D721Med (cell line): ENCODE results near the gene DNMBP.
A peak's percentile ranks its signal among the peaks of the same experiment; 100 is the strongest.
"Not testable (repeated sequence)": the region's sequence is repeated elsewhere in the genome, so short reads cannot be mapped to it uniquely, and the experiment has no call there.

Source experiments
- DNase-seq: peaks from one replicate; pipeline ENCODE4 v3.0.0; 2011; ENCODE audit warnings: low spot score; ENCODE audit not compliant: insufficient read length
- FAIRE-seq: peaks from 2 replicates; lab custom pipeline; 2011; peaks lifted over from hg19 to GRCh38; lab: Jason Lieb, UNC
- TF ChIP-seq, protein P1 (sequence below): IDR thresholded peaks from 2 replicates; pipeline ENCODE4 v1.5.1; 2012; ENCODE audit warnings: mild to moderate bottlenecking, control low read depth; ENCODE audit not compliant: insufficient read depth; ENCODE audit errors: missing control alignments

DNMBP gene

DNA sequence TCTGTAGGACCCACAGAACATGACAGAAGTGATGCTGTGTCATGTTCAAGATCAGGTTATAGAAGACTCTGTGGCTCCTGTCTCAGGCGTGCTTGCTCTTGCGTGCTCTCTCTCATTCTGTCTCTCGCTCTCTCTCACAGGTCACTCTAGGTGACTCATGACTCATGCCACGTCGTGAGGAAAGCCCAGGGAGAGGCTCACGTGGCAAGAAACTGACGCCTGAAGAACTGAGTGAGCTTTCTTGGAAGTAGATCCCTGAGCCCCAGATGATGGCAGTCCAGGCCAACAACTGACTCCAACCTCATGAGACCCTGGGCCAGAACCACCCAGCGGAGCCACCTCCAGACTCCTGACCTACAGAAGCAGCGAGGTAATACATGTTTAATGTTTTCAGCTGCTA is 103.3 kb downstream of the DNMBP start:
- TF ChIP-seq, protein P1, sequence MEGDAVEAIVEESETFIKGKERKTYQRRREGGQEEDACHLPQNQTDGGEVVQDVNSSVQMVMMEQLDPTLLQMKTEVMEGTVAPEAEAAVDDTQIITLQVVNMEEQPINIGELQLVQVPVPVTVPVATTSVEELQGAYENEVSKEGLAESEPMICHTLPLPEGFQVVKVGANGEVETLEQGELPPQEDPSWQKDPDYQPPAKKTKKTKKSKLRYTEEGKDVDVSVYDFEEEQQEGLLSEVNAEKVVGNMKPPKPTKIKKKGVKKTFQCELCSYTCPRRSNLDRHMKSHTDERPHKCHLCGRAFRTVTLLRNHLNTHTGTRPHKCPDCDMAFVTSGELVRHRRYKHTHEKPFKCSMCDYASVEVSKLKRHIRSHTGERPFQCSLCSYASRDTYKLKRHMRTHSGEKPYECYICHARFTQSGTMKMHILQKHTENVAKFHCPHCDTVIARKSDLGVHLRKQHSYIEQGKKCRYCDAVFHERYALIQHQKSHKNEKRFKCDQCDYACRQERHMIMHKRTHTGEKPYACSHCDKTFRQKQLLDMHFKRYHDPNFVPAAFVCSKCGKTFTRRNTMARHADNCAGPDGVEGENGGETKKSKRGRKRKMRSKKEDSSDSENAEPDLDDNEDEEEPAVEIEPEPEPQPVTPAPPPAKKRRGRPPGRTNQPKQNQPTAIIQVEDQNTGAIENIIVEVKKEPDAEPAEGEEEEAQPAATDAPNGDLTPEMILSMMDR = no peak
- FAIRE-seq = no peak
- DNase-seq = no peak

DNA sequence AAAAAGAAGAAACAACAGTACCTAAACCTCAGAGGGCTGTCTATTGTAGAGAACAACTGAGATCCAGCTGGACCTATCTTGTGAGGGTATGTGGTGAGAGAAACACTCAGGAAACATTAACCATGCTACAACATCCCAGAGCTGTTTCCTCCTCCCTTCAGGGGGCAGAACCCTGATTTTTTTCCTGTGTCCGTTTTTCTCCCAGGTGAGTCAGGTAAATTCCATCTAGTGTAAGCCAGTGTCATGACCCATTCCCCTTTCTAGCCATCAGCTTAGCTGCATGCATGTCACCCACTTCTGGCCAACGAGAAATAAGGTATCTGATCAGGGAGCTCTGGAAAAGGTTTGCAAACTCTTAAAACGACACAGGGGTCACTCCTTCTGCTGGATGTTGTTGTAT is 103.8 kb downstream of the DNMBP start:
- TF ChIP-seq, protein P1 = no peak
- FAIRE-seq (no peak), DNase-seq (no peak)

DNA sequence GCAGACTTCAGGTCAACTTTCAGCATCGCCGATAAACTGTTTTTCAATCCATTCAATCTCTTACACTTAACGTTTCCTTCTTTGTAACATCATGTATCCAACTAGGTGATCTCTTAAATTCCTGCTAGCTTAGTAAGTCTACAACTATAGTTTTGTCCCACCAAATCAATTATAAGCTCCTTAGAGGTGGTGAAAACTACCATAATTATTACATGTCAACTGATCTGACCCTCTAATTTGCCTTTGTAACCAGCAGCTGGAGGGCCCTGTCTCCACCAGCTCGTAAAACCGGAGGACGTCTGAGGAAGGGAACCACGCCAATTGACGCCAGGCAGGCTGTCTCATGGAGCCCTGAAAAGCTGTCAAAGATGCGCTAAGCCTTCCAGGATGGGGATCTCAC is 113.9 kb downstream of the DNMBP start:
- DNase-seq = no peak

DNA sequence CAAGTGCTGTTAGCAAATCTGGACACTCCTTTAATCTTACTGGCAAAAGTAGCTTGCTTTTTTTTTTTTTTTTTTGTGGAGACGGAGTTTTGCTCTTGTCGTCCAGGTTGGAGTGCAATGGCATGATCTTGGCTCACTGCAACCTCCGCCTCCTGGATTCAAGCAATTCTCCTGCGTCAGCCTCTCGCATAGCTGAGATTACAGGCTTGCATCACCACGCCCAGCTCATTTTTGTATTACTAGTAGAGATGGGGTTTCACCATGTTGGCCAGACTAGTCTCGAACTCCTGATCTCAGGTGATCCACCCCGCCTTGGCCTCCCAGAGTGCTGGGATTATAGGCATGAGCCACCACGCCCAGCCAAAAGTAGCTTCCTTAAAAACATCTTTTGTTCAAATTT is 114.7 kb downstream of the DNMBP start:
- FAIRE-seq, DNase-seq: not testable (repeated sequence)

More for the DNA sequence above, 113.9 kb downstream of the DNMBP start:
- no peak for FAIRE-seq
- TF ChIP-seq, protein P1 = no peak

DNA sequence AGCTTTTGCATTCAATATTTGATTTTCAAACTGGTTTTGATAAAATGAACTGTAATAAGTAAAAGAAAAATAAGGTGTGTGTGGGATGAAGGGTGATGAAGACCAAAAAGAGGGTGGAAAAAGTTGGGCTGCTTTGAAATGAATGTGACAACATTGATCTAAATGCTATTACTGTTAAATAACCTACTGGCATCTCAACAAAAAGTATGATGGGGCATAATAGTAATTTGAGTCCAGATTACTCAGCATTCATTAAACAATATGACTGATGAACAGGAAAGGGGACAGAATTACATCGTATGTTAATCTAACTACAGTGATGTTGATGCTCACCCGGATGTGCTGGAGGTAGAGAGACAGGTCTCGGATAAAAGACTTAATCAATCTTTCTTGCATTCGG is 115.1 kb downstream of the DNMBP start:
- TF ChIP-seq, protein P1 = no peak
- DNase-seq (no peak), FAIRE-seq (peak; percentile 63)

DNA sequence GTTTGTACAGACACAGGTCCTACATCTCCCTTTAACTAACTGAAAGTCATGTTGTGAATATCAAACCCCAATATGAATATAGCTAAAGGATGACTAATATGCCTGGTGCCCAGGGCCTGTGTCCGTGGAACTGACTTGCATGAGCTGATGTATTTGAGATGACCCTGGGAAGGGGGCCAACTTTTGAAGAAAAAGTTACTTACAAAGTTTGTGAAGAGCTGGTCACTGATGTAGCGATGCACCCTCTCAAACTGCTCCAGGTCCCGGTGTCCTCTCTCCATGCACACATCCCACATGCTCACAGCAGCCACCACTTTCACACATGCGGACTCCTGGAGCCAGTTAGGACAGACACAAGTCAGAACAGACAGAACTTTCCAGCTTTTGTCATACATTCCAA is 121.1 kb downstream of the DNMBP start:
- DNase-seq = no peak
- TF ChIP-seq, protein P1 = no peak
- FAIRE-seq = no peak

DNA sequence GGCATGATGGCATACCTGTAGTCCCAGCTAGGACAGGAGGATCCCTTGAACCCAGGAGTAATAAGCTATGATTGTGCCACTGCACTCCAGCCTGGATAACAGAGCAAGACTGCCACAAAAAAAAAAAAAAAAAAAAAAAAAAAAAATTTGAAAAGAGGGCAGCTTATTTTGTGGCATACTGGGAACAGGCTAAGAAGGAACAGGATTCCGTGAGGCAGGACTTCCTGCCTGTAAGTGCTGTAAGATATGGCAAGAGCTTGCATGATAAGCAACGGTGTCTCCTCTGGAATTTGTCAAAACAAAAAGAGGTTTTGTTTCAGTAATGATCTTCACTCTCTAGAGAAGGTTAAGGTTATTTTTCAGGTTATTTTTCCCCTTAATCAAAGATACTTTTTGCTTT is 126.2 kb downstream of the DNMBP start:
- TF ChIP-seq, protein P1 = no peak
- FAIRE-seq (no peak), DNase-seq (no peak)

DNA sequence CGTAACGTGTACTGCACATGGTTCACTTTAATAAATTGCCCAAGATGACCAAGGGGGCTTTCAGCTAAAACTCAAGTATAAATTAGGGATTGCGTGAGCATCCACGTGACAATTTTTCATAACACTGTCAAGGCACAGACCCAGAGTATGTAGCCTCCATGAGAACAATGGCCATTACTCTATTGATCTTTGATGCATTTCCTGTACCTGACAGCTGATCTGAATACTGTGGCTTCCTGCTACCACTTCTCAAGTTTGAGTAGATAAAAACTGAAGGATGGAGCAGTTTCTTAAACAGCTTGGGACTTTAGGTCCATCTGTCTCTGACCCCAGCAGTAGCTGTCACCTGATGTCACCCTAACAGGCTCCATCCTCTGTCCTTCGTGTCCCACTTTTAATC is 128.4 kb downstream of the DNMBP start:
- TF ChIP-seq, protein P1 = no peak
- FAIRE-seq = no peak
- no peak for DNase-seq
